ENCODE data around the gene PAEP.

Gene PAEP

DNA sequence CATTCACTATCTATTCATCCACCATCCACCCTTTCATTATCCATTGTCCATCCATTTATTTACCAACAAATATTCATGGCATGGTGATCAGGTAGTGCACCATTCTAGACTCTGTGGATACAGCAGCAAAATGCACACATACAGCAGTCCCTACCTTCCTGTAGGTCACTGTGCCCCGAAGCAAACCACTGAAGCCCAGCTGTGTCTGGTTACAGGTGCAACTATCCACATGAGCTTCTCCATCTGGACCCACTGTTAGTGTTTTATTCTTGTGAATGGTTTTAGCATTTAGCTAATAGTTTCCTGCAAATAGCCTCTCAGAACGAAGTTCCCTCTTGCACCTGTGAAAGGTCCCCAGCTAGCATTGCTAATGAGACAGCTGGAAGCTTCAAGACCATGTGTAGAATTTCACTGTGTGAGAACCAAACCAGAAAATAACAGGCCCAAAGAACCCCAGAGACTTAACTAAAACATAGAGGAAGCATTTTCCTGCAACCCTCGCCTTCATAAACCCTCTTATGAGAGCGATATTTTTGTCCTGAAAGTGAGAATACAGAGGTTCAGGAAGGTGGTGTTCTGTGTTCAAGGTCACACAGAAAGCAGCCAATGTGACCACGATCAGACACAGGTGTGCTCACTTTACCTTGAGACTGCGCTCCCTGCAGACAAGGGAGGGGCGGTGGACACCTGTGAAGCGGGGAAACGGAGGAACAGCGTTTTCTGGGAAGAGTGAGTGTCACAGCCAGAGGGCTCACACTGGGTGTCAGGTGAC is 18.5 kb downstream of the PAEP start:
- no peak for DNase-seq (ENCODE audit: low read depth)

DNA sequence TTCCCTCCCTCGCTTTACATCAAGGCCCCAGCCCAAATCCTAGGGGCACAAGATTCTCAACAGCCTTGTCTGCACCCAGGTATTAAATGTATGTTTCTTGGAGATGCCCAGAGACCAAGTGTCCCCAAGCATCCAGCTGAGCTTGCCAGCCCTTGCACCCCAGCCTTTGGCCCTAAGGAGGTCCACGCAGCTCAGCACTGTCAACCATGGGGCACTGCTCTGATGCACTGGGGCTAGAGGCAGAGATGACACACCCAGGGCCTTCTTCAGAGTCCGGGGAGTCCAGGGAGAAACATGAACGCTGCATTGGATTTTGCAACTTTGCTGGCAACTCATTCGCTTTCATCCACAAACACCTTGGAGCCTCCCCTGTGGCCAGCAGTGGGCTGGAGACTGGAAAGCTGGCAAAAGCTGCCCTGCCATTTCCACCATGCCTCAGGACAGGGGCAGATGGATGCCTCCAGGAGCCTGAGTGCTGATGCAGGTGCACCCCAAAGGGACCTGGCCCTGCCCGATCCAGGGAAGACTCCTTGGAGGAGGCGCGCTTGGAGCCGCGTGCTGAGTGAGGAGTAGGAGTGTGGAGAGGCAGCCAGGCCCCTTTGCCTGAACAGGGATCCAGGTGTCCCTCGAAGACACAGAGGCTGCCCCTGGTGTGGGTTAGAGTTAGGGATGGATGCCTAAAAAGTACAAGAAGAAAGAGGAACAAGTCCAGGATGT is 19.3 kb downstream of the PAEP start:
- DNase-seq (ENCODE audit: low read depth), result no peak

DNA sequence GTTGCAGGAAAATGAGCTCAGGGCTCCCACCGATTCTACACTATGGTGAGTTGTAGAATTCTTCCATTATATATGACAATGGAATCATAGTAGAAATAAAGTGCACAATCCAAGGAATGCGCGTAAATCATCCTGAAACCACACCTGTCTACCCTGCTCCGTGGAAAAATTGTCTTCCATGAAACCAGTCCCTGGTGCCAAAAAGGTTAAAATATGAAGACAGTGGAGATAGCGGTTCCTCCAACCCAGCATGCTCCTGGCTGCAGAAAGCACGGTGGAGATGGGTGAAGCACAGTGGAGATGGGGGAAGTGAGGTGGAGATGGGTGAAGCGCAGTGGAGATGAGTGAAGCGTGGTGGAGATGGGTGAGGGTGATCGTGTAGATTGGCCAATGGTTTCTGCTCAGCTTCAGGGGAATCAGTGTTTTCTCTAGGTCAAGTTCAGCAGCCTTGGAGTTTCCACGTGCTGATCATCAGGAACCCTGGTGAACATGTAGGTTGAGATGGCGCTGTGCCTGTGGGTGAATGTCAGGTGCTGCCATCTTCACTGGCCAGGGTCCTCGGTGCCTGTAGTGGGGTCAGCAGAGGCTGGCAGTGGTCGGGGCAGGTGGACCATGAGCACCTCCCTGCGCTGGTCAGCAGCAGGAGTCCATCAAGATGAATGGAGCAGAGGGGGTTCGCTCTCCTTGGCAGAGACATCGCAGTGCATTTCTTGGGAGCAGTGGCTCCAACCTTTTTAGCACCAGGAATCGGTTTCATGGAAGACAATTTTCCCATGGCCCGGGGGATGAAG is 20.3 kb downstream of the PAEP start:
- DNase-seq (ENCODE audit: low read depth), result no peak

DNA sequence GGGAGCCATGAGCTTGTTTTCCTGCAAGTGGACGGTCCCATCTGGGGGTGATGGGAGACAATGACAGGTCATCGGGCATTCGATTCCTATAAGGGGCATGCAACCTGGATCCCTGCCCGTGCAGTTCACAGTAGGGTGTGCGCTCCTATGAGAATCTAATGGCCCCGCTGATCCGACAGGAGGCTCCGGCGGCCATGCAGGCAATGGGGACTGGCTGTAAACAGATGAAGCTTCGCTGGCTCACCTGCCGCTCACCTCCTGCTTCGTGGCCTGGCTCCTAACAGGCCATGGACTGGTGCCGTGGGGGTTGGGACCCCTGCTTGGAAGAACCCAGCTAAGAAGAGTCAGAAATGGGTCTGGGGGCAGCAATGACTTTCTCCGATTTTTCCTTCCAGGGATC is 21.0 kb downstream of the PAEP start:
- DNase-seq (ENCODE audit: low read depth), result no peak

DNA sequence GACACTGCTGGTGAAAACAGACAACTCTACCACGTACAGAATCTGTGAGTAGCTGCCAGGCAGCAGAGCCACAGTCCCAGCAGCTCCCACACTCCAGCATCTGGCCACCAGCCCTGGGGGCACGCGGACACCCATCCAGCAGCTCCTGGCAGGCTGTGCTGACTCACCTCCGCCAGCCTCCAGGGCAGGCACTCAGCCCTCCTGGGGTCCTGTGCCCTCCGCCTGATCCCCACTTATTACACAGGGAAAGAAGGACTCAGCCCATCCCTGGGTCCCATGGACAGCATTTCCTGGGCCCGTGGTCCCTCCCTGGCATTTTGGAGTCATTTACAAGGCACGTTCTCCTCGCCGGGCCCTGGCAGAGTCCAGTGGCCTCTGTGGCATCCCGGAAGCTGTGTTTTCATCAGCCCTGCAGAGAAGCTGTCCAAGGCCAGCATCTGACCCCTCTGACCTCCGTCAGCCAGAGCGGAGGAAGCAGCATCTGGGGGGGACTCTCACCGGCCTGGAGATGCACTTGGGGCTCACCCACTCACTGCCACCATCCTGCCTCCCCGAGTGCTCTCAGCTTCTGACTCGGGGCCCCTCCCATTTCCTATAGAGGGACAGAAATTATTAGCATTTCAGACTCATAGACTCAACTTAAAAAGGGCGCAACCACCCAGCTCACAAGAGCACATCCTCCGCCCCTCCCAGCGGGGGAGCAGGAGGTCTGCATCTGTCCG is 21.6 kb downstream of the PAEP start:
- DNase-seq (ENCODE audit: low read depth), result no peak

DNA sequence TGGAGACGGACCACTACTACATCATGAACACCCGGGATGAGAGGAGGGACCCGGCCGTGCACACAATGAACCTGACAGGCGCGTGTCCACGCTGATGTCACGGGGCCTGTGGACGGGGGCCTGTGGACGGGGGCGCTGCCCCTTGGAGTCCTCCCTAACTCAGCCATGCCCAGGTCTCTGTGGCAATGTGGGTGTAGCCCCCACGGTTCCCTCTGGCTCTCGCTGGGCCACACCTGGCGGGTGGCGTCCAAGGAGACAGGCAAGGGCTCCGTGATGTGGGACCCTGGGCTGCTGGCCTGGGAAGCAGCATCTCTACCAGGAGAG is 22.1 kb downstream of the PAEP start:
- DNase-seq (ENCODE audit: low read depth), result no peak

DNA sequence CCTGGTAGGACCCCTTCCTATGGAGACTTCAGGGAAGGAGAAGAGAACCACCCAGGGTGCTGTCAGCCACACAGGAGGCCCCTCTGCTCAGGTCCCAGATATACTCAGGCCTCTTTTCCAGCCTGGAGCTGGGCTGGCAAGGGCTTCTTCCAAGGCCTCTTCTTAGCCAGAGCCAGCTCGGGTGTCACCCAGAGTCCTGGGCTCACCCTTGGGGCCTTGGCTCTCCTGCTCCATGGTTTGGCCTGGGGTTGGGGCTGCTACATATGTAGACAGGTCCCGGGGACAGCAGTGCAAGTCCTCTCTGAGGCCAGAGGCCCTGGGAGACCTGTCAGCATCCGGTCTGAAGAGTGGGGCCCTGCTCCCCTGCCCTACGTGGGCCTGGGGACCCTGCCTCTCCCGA is 22.8 kb downstream of the PAEP start:
- DNase-seq (ENCODE audit: low read depth), result no peak

DNA sequence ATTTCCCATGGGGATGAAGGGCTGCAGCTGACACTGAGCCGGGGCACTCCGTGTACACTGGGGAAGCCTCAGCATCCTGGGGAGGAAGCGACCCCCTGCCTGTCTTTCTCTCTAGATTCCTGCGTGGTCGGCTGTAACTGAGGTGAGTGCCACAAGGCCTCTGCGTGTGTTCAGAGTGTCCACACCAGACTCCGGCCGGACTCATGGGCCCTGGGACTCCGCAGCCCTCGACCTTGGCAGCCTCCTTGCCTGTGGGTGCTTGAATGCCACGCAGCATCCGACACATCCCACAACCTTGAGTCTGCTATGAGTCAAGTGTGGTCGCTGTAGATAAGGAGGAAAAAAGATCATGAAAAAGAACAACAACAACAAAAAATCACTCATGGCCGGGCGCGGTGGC is 23.4 kb downstream of the PAEP start:
- DNase-seq (ENCODE audit: low read depth), result no peak

DNA sequence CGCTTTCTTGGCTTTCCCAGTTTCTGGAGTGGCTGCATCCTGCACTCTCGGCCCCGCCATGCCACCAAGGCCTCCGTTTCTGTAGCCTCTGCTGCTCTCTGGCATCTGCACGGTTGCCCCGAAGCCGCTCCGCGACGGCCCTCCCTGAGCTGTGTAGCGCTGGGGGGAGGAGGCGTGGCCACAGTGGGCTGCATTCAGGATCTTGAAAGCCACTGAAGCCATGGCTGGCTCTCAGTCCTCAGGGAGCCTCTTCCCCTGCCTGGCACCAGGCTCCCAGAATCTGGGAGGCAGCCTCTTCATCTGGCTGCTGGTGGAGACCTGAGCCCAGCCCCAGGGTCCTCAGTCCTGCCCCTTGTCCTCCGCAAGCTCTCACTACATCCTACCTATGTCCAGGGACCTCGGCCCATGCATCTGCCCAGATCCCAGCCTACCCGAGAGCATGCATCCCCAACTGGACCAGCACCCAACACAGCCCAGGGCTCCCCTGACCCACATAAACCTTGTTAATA is 25.1 kb downstream of the PAEP start:
- DNase-seq (ENCODE audit: low read depth), result no peak

DNA sequence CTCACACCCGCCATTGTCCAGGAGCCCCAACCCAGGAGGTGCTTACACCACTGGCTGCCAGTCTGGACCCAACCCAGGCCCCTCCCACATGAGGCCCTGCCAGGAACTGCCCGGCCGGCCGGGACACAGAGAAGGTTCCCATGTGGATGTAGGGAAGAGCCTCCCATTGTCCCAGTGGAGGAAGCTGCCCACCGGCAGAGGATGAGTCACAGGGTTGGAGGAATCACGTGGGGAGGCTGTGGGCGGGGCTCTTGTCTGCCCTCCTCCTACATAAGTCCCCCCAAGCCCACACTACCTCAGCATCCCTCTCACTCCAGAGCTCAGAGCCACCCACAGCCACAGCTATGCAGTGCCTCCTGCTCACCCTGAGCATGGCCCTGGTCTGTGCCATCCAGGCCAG is 26.1 kb downstream of the PAEP start:
- no peak for DNase-seq (ENCODE audit: low read depth)

DNA sequence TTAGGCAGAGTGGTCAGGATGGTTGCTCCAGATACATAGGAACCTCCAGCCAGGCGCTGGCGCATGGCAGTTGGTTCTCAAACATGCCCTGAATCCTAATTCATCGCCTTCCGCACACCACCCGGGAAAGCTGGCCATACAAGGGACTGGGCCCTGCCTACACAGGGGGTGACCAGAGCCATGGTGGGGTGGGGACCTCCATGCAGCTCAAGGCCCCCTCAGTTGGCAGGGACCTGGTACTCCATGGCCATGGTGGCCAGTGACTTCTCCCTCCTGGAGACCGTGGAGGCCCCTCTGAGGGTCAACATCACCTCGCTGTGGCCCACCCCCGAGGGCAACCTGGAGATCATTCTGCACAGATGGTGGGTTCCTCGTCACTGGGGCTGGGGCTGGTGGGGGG is 26.8 kb downstream of the PAEP start:
- no peak for DNase-seq (ENCODE audit: low read depth)

DNA sequence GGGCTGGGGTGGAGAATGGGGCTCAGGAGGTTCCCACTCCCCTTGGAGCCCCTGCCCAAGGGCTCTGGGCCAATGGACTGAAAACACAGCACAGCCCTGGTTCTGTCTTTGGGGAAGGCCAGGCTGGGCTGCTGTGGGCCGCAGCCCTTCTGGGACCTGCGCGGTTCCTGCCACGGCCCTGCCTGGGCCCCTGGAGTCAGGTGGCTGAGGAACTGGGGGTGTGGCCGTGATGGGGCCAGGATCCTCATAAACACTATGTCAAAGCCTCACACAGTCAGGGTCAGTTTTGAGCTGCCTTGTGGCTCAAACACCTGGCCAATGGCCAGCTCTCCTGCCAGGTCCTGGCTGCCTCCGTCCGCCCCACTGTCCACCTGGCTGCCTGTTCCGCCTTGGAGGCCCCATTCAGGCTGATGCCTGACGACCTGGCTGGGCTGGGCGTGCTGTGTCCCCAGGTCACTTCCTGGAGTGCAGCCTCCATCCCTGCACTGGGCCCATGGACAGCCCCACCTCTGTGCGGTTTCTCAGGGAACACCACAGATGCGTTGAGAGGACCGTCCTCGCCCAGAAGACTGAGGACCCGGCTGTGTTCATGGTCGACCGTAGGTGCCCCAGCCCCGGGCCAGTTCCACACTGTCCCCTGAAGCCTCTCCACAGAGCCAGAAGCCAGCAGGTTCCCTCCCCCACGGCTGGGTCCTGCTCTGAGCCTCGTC is 27.5 kb downstream of the PAEP start:
- no peak for DNase-seq (ENCODE audit: low read depth)

DNA sequence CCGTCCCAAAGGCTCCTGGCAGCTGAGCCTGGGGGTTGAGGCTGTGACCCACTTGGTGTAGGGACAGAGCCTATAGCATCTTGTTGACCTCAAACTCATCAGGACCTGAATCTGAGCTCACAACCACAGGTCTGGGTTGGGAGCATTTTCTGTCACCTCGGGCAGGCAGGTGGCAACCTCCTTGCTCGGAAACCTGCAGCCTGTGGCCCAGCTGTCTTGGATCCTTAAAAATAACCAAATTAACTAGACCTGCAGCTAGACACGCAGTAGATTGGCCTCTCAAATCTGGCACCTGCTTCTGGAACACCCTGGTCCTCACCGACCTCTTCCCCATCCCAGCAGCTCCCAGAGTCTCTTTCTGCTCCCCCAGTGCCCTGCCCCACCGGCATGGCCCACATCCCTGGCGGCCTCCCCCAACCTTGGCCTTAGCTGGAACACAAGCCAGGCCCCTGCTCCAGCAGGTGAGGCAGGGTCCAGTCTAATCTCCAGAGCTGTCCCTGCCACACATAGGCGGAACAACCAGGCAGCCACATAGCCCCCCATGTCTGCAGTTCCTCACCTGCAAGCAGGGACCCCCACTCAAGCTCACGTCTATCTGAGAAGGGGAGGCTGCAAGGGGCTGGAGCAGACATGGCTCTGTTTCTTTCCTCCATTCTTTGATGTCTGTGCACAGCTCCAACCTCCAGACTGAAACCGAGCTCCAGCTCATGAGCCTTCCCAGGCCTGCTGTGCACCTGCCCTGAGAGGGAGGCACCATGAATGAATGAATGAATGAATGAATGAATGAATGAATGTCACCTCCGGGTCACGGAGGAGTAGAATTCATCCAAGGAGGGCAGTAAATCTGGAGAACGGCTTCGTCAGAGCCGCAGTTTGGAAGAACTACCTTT is 28.3 kb downstream of the PAEP start:
- no peak for DNase-seq (ENCODE audit: low read depth)

DNA sequence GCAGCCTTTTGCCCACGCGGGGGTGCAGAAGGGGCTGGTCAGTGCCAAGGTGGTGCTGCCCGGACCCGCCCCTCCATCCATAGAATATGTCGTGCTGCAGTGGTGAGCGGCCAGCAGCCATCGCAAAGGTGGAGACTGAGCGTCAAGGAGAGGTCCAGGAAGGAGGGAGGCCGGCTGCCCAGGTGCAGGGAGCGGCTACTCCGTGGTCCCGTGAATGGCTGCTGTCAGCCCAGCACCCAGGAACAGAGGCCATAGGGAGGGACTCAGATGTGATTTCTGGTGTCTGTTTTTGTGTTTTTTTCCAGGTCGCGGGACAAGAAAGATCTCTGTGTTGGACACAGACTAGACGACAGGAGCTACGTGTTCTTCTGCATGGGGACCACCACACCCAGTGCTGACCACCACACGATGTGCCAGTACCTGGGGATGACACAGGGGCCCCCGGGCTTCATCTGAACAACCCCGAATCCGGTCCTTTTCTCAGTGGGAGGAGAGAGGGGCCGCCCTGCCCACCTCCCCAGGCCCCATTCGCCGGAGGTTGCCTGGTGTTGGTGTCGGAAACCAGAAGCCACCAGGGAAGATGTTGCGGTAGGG is 29.0 kb downstream of the PAEP start:
- no peak for DNase-seq (ENCODE audit: low read depth)

DNA sequence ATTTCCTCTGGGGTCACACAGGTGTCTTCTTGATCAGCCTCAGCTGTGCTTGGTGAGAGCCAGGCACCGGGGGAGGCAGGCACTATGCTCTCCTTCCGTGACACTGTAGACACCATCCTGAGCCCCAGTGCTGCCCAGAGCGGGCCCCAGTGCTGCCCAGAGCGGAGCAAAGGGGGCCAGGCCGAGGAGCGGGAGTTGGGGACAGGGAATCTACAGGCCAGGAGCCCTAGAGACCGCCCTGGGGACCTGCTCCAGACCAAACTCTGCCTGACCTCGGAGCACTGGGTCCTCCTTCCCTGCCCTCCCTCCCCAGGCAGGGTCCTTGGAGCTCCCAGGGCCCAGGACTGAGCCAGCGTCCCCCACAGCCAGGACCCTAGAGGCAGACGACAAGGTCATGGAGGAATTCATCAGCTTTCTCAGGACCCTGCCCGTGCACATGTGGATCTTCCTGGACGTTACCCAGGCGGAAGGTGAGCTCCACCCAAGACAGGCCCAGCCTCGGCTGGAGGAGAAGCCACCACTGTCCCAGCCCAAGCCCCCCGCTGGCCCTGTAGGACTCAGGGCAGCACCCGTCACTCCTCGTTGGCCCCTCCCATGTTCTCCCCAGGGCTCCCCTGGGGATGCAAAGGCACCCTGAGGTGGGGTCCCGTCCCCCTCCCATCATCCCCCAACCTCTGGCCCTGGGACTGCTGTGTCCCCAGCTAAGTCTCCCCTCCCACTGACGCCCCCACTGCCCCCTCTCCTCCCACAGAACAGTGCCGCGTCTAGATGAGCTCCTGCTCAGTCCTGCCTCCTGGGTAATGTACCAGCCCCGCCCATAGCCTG is 30.2 kb downstream of the PAEP start:
- DNase-seq (ENCODE audit: low read depth), result no peak

DNA sequence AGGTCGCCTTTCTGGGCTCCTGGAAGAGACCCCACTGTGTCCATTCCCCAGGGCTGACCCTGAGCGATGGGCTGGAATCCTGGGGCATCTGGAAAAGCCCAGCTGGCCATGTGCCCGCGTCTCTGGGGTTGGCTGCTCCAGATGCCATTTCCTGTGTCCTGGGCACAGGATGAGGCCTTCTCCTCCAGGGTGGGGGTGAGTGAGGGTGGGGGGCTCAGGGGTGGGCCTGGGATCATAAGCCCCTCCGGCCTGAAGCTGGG is 30.7 kb downstream of the PAEP start:
- no peak for DNase-seq (ENCODE audit: low read depth)

DNA sequence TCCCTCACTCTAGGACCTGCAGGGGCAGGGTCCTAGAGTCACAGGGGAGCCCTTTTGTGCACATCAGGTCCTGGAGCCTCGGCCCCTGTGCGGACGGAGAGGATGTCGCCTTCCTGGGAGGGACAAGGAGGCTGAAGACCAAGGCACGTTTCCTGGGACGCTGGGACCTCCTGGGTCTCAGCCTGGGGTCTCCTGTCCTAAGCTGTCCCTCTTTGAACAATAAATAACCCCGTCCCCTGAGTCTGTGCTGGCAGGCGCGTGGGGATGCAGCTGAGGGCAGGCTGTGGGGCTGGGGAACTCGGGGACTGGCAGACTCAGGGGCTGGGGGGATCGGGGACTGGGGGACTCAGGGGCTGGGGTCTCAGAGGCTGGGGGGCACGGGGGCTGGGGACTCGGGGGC is 31.1 kb downstream of the PAEP start:
- DNase-seq (ENCODE audit: low read depth), result no peak

DNA sequence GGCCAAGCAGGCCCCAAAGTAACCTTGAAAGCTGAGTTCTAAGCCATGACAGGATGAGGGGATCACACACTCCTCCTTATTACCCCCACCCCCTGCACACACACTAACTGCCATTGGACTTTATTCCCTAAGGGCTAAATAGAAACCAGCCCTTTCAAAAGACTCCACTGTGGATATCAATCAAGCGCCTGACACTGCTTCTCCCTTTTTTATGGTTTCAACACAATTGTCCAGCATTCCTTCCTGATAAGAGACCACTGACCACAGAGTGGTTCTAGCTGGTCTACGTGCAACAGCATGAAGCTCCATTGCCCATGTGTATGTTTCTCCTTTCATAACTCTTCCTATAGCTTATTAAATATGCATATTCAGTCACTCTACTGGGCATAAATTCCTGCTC is 34.7 kb downstream of the PAEP start:
- no peak for DNase-seq (ENCODE audit: low read depth)

DNA sequence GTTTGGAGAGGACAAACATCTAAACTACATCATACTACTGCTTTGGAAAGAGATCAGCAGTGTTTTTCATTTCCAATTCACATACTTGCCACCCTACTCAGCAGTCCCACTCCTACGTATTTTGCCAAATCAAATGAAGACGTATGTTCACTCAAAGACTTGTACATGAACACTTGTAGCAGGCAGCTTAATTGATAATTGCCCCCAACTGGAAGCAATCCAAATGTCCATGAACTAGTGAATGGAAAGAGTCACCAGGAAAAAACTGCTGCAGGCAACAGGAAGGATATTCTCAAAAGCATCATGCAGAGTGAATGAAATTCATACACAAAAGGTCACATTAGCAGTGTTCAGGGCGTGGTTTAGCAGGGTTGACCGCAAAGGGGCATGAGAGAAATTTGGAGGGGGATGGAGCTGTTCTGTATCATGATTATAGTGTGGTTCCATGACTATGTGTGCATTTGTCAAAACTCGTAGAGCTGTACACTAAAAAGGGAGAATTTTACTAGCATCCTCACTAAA is 38.8 kb downstream of the PAEP start:
- no peak for DNase-seq (ENCODE audit: low read depth)

Data from stimulated activated CD8-positive, alpha-beta memory T cell treated with anti-CD3 and anti-CD28 coated beads, Interleukin-15, amount 100 ng/mL, for 1 hour (primary cell).